ENCODE measurements around the gene XPNPEP1.

XPNPEP1 gene

DNA sequence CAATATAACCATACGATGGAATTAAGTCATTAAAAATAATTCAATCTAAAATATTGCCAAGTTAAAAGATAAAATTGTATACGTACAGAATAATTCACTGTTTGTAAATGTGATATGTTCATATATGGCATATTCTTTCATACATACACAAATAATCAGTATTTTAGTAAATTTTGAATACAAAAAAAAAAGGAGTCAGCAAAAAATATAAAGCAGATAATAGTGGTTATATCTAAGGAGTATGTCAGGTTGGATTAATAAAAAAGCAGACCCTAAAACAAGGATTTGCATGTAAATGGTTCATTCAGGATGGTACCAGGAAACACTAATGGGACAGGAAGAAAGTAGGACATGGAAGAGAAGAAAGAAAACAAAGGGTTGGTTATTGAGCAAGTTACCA, 59.5 kb downstream of the XPNPEP1 start:
- DNase-seq (ENCODE audit: low spot score): no peak

DNA sequence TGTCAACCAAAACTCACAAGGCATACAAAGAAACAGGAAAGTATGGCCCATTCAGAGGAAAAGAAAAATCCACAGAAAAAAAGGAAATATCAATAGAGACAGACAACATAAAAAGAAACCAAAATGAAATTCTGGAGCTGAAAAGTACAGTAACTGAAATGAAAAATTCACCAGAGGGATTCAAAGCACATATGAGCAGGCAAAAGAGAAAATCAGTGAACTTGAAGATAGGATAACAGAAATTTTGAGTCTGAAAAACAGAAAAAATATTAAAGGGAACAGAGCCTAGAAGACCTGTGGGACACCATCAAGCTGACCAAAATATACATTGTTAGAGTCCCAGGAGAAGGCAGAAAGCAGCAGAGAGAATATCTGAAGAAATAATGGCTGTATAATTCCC, 60.6 kb downstream of the XPNPEP1 start:
- no peak for DNase-seq (ENCODE audit: low spot score)

GRCh38 chr10:109862041-109862440, 61.3 kb downstream of the XPNPEP1 start:
- peak; percentile 38 for DNase-seq (ENCODE audit: low spot score)

DNA sequence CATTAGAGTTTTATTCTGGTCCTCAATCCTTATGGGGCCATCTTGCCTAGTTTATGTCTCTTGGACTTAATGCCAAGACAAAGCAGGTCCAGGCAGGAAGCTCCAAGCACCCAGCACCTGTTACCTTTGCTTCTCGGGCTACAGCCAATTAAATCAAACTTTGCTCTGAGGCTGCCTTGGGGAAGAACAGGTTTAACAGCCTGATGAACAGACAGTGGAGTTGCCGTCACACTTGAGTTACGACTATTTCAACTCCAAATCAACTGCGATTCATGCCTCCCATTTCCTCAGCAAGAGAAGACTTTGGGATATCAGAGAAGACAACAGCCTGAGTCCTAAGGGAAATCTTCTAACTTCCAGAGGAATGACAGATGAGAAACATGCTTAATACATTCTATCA, 62.2 kb downstream of the XPNPEP1 start:
- no peak for DNase-seq (ENCODE audit: low spot score)

DNA sequence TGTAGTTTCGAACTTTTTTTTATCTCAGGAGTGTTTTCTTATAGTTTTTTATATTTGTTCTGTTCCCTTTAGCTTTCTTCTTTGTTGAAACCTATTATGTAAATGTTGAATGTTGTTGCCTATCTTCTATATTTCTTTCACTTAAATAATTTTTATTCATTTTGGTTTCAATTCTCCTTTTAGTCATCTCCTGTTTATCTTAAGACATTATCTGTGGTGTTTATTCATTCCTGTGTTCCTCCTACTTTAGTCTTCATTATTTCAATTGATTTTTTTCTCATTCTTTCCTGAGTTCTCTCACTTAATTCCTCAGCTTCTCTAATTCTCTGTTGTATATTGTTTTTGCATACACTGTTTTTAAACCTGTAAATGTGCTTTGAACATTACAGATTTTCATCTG, 64.1 kb downstream of the XPNPEP1 start:
- DNase-seq (ENCODE audit: low spot score): no peak

DNA sequence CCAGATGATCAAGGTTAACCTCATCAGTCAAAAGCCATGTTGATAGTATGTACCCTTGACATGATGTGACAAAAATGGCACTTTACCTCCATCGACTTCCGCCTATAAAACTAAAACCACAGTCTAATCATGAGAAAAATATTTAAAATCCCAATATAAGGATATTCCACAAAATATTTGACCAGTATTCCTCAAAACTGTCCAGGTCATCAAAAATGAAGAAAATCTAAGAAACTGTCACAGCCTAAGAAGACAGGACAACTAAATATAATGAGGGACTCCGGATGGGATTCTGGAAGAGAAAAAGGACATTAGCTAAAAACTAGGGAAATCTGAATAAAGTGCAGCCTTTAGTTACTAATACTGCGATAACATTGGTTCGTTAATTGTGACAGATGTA, 67.6 kb downstream of the XPNPEP1 start:
- DNase-seq (ENCODE audit: low spot score): no peak

DNA sequence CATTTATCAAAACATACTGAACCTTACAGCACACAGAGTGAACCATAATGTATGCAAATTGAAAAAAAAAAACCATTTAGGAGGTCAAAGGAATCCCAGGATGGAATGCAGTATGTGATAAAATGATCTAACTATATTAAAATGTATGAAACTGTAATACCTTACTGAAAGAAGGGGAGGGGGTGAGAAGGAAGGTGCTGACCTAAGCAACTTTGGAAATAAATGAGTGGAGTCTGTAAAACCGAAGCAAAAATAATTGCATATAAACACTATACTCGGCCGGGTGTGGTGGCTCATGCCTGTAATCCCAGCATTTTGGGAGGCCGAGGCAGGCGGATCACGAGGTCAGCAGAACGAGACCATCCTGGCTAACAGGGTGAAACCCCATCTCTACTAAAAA, 69.4 kb downstream of the XPNPEP1 start:
- DNase-seq (ENCODE audit: low spot score): no peak

DNA sequence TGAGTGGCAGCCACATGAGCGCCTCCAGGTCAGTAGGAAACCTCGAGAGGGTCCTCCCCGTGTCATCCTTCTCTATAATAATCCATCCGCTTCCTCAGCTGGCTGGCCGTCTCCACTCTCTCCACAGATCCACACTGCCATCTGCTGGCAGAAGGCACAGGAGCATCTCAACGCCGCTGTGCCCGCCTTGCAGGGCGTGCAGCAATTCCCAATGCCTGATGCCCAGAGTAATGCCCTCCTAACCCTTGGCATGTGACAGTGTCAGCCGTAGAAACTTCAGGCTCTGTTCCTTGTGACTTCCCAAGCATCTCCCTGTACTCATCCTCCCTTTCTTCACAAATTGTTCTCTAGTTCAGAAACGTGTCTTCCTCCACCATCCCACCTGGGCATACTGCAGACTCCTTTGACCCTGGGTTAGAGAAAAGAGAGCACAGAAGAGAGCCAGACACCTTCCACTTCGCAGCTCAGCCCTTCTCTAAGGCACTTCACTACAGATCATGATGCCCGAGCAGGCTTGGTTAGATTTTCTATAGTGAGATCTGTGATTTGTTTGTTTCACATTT, 70.8 kb downstream of the XPNPEP1 start:
- peak; percentile 91 for DNase-seq (ENCODE audit: low spot score)

DNA sequence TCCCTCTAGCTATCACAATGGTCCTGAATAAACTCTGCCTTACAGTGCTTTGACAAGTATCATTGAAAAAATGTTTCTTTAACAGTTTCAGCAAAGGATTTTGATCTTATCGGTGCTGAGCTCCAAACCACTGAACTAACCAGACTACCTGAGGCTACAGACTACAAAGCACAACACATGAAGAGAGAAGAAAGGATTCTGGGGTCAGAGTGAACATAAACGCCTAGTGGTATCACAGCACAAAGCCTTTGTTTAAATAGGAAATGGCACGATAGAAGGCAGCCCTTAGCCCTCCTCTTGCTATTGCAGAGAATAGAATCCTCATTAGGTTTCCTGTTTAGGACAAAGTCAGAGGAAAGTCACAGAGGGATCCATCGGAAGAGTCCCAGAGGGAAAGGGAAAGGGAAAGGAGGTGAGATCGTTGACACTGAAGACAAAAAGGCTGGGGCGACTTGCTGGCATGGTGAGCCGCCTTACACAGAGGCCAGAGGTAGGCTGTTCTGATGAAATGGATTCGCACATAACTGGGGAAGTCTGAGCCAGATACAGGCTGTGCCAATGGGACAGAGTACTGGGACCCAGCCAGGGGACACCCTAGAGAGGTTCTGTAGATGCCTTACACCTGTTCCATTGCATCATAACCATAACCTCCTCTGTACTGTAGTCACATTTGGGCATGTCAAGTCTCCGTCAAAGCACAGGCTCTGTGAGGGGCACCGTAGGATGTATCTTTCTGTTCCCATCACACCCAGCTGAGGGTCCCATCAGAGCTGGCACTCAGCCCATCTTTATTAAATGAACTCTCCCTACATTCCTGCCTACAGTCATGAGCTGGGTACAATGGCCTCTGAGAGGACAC, 71.5 kb downstream of the XPNPEP1 start:
- no peak for DNase-seq (ENCODE audit: low spot score)

- no peak for DNase-seq (ENCODE audit: low spot score)
Measured at GRCh38 chr10:109846832-109847231, 76.5 kb downstream of the XPNPEP1 start.

GRCh38 chr10:109845308-109845707, 78.0 kb downstream of the XPNPEP1 start:
- DNase-seq (ENCODE audit: low spot score): no peak

DNA sequence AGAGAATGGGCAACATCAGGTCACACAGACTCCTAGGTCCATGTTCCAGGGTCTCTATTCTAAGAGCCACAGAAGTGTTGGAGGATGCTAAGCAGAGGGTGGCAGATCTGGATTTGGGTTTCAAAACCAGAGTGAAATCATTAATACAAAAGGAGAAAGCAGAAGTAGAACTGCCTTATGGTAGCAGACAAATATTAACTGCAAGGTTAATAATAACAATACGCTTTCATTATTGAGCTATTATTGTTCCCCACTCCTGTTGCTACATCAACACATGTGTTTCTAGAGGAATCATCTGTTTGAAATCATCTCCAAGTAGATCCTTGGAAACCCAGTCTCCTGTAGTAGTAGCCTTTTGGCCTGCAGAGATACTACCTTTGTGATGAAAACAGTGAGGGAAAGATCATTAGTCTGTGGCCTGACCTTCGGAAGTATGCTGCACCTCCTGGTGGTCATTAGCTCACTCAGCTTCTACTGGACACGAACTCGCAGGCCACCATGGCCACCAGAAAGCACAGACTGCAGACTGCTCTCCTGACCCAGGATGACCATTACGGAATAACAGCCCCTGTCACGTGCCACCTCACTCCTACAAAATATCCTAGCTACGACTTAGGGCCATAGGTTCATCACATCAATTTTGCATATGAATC, 84.6 kb downstream of the XPNPEP1 start:
- DNase-seq (ENCODE audit: low spot score): no peak

GRCh38 chr10:109837384-109837783, 85.9 kb downstream of the XPNPEP1 start:
- DNase-seq (ENCODE audit: low spot score): no peak

GRCh38 chr10:109835257-109835656, 88.1 kb downstream of the XPNPEP1 start:
- DNase-seq (ENCODE audit: low spot score): no peak

DNA sequence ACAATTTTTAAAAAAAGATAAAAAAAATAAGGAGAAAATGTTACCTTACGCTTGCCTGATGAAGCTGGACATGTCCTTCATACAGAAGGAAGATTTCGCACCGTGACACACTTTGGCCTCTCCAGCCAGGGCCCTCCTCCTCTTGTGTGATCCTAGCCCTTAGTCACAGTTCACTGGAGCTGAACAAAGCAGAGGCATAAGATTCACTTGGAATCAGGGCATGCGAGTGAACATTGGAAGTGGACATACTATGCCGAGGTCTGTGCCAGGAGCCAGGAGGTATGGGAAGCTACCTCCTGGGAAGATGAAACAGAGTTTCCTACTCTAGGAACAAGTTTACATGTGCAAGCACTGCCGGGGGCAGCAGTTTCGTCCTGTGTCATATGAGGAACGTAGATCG, 91.5 kb downstream of the XPNPEP1 start:
- no peak for DNase-seq (ENCODE audit: low spot score)

DNA sequence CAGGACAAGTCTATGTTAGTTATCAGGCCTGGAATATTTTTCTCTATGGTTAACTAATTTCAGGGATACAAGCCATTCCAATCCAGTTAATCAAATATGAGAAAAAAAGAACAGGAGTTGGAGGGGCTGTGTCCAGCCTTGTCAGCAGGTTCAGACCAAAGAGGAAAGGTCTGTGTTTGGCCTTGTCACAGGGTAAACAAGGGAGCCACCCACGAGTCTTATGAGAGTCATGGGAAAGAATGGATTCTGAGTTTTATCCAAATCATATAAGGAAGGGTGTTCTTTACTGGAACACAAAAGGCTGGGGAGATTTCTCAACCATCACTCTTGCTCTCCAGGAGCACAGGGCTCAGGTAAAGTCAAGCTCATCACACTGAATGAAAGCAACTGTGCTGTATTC, 99.1 kb downstream of the XPNPEP1 start:
- DNase-seq (ENCODE audit: low spot score): no peak

GRCh38 chr10:109823196-109823595, 100.1 kb downstream of the XPNPEP1 start:
- no peak for DNase-seq (ENCODE audit: low spot score)

DNA sequence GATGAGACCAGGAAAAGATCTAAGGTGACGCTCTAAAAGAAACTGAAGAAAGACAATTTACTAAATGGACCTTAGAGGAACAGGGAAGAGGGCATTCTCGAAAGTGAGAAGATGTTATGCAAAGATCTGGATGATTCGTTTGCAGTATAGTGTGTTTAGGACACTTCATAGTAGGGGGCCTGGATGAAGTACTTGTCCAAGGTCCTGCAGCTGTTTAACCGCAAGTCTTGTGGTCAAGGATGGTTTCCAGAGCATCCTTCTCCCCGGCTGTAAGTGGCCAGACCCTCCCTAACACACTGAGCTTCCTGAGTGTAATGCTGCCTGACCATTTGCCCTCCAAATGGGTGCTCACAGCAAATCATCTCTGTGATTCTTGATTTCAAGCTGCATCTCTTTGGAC, 101.6 kb downstream of the XPNPEP1 start:
- DNase-seq (ENCODE audit: low spot score): no peak

DNA sequence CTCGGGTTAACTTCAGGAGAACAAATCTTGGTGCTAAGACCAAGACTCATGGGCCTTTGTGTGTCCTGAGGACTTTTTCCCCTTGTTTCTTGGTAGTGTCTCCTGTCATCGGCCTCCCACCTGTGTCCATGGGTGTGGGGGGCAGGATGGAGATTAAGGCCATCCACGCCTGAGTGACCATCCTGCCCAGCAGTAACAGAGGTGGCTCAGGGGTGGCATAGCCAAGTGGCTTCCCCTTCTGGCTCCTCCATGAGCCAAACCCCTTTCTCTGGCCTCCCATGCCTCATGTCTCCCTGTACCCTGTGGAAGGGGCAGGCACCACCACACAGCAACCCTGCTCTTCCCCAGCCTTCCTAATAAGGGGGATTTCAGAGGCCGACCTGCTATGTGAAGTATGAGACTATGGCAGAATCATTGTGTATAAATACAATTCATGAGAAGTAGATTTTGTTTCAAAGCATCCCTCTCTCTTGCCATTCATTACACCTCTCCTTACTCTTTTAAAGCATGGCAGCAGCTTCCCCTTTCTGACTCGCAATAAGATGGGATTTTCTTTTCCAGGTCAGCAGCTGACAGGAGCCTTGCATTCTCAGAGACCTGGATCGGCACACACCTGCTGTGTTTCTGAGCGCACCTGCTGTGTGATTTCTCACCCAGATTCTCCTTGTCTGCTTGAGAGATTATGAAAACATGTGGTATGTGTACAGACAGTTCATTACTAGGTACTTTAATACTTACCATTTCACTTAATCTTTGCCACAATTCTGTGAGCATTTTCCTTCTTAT, 102.5 kb downstream of the XPNPEP1 start:
- no peak for DNase-seq (ENCODE audit: low spot score)

GRCh38 chr10:109819807-109820206, 103.5 kb downstream of the XPNPEP1 start:
- DNase-seq (ENCODE audit: low spot score): no peak

Data from Ammon's horn (tissue), 1 donor.